ENCODE measurements around the gene TMEM145. TPM values are rescaled to one million over a fixed set of nuclear protein-coding genes. Genes with fewer than 3 reads are reported as not detected.

TMEM145 gene
- total RNA-seq, 1 experiment from 2014 or later, result 0.69 TPM

DNA sequence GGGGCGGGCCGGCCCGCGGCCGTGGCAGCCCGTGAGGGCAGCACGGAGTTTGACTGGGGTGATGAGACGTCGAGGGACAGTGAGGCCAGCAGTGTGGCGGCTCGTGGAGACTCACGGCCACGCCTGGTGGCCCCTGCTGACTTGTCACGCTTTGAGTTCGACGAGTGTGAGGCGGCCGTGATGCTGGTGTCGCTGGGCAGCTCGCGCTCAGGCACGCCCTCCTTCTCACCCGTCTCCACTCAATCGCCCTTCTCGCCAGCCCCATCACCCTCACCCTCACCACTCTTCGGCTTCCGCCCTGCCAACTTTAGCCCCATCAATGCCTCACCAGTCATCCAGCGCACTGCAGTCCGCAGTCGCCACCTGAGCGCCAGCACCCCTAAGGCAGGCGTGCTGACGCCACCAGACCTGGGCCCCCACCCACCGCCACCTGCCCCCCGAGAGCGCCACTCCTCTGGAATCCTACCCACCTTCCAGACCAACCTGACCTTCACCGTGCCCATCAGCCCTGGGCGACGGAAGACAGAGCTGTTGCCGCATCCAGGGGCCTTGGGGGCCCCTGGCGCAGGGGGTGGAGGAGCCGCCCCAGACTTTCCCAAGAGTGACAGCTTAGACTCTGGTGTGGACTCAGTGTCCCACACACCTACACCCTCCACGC is 39.6 kb upstream of the TMEM145 start:
- Histone ChIP-seq H3K27ac (ENCODE audit: low read length) (no peak overlapping the region), H4K20me1 (ENCODE audit: low read length) (no peaks in the 10 kb centered on the region), H3K4me3 (ENCODE audit: low read length) (no peak overlapping the region), H3K4me2 (ENCODE audit: low read length) (no peak overlapping the region), H3K79me2 (ENCODE audit: low read length) (peaks cover 26% of the 10 kb centered on the region), H3K9ac (ENCODE audit: low read length) (no peak overlapping the region), H3F3A (ENCODE audit: low read length, unreplicated experiment) (no peaks in the 10 kb centered on the region), H3K4me1 (ENCODE audit: insufficient read depth, low read length) (peaks cover 17% of the 10 kb centered on the region), H3K9me3 (ENCODE audit: low read length) (no peaks in the 10 kb centered on the region), H3K27me3 (ENCODE audit: low read length) (no peaks in the 10 kb centered on the region), H2AFZ (ENCODE audit: low read length) (no peak overlapping the region), H3K9me2 (replicated peaks; ENCODE audit: low read length) (no peaks in the 10 kb centered on the region), H3K36me3 (ENCODE audit: low read depth, low read length) (no peaks in the 10 kb centered on the region)
- no peak for ATAC-seq
- CTCF ChIA-PET, result no interaction called here
- no TSS peak for BruUV-seq (replicated peaks)
- POLR2A ChIA-PET (ENCODE audit: unreplicated experiment), result no interaction called here
- DNase-seq, result no peak
- intact Hi-C loops (cut with micrococcal nuclease), result no loop called here
- no peak for TF ChIP-seq EZH2phosphoT487 (IDR thresholded peaks at IDR 0.05; ENCODE audit: borderline replicate concordance, low read length)

DNA sequence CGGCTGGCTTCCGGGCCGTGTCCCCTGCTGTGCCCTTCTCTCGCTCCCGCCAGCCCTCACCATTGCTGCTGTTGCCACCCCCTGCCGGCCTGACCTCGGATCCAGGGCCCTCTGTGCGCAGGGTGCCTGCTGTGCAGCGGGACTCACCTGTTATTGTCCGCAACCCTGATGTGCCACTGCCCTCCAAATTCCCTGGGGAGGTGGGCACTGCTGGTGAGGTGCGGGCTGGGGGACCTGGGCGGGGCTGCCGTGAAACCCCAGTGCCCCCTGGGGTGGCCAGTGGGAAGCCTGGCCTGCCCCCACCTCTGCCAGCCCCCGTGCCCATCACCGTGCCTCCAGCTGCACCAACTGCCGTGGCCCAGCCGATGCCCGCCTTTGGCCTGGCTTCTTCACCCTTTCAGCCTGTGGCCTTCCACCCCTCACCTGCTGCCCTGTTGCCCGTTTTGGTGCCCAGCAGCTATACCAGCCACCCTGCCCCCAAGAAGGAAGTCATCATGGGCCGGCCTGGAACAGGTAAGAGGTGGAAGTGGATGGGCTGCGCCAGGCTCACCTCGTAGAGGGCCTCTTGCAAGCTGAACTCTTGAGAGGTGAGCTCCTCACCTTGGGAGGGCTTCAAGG is 38.9 kb upstream of the TMEM145 start:
- ChIA-PET CTCF (no interaction called here), POLR2A (ENCODE audit: unreplicated experiment) (no interaction called here)
- Histone ChIP-seq H3K4me3 (ENCODE audit: low read length) (no peak overlapping the region), H3K9me2 (replicated peaks; ENCODE audit: low read length) (no peaks in the 10 kb centered on the region), H3K4me1 (ENCODE audit: insufficient read depth, low read length) (peaks cover 17% of the 10 kb centered on the region), H3K27ac (ENCODE audit: low read length) (no peak overlapping the region), H2AFZ (ENCODE audit: low read length) (no peak overlapping the region), H3K9ac (ENCODE audit: low read length) (no peak overlapping the region), H4K20me1 (ENCODE audit: low read length) (no peaks in the 10 kb centered on the region), H3K27me3 (ENCODE audit: low read length) (no peaks in the 10 kb centered on the region), H3K36me3 (ENCODE audit: low read depth, low read length) (no peaks in the 10 kb centered on the region), H3K4me2 (ENCODE audit: low read length) (no peak overlapping the region), H3K9me3 (ENCODE audit: low read length) (no peaks in the 10 kb centered on the region), H3F3A (ENCODE audit: low read length, unreplicated experiment) (no peaks in the 10 kb centered on the region), H3K79me2 (ENCODE audit: low read length) (peaks cover 26% of the 10 kb centered on the region)
- DNase-seq (no peak), ATAC-seq (no peak)
- no peak for TF ChIP-seq EZH2phosphoT487 (IDR thresholded peaks at IDR 0.05; ENCODE audit: borderline replicate concordance, low read length)
- TF ChIP-seq, protein P1, sequence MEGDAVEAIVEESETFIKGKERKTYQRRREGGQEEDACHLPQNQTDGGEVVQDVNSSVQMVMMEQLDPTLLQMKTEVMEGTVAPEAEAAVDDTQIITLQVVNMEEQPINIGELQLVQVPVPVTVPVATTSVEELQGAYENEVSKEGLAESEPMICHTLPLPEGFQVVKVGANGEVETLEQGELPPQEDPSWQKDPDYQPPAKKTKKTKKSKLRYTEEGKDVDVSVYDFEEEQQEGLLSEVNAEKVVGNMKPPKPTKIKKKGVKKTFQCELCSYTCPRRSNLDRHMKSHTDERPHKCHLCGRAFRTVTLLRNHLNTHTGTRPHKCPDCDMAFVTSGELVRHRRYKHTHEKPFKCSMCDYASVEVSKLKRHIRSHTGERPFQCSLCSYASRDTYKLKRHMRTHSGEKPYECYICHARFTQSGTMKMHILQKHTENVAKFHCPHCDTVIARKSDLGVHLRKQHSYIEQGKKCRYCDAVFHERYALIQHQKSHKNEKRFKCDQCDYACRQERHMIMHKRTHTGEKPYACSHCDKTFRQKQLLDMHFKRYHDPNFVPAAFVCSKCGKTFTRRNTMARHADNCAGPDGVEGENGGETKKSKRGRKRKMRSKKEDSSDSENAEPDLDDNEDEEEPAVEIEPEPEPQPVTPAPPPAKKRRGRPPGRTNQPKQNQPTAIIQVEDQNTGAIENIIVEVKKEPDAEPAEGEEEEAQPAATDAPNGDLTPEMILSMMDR (conservative IDR thresholded peaks at IDR 0.05; ENCODE audit: low read depth, low read length), result no peak
- no peak for TF ChIP-seq EZH2 (IDR thresholded peaks at IDR 0.05; ENCODE audit: low read length, unreplicated experiment)
- BruUV-seq (replicated peaks), result no TSS peak
- intact Hi-C loops (cut with micrococcal nuclease), result no loop called here

DNA sequence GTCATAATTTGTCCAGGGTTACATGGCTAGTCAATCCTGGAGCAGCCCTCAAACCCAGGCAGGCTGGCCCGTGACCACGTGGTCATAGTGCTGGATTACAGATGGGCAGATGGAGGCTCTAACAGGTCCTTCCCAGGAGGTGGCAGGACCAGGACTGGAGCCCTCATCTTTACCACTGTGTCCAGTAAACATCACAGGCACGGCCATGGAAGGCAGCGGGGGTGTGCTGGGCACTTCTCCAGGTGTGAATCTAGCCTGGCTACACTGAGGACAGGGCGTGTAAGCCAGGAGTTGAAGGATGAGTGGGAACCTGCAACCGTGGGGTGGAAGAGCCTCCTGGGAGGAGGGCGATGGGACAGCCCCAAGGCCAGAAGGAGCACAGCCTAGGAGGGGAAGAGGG is 38.0 kb upstream of the TMEM145 start:
- Histone ChIP-seq H3K9me3 (ENCODE audit: low read length) (no peaks in the 10 kb centered on the region), H3F3A (ENCODE audit: low read length, unreplicated experiment) (no peaks in the 10 kb centered on the region), H3K36me3 (ENCODE audit: low read depth, low read length) (no peaks in the 10 kb centered on the region), H3K9me2 (replicated peaks; ENCODE audit: low read length) (no peaks in the 10 kb centered on the region), H3K27ac (ENCODE audit: low read length) (no peak overlapping the region), H4K20me1 (ENCODE audit: low read length) (no peaks in the 10 kb centered on the region), H3K4me3 (ENCODE audit: low read length) (no peak overlapping the region), H2AFZ (ENCODE audit: low read length) (no peak overlapping the region), H3K9ac (ENCODE audit: low read length) (no peak overlapping the region), H3K79me2 (ENCODE audit: low read length) (peaks cover 19% of the 10 kb centered on the region), H3K4me2 (ENCODE audit: low read length) (no peak overlapping the region), H3K27me3 (ENCODE audit: low read length) (no peaks in the 10 kb centered on the region), H3K4me1 (ENCODE audit: insufficient read depth, low read length) (peaks cover 12% of the 10 kb centered on the region)
- CTCF ChIA-PET, result no interaction called here
- ATAC-seq, result no peak
- POLR2A ChIA-PET (ENCODE audit: unreplicated experiment), result no interaction called here
- TF ChIP-seq EZH2 (IDR thresholded peaks at IDR 0.05; ENCODE audit: low read length, unreplicated experiment), result no peak
- DNase-seq, result no peak
- intact Hi-C loops (cut with micrococcal nuclease), result no loop called here
- BruUV-seq (replicated peaks), result no TSS peak
